ENCODE data around the gene CTAGE9.

CTAGE9 gene

DNA sequence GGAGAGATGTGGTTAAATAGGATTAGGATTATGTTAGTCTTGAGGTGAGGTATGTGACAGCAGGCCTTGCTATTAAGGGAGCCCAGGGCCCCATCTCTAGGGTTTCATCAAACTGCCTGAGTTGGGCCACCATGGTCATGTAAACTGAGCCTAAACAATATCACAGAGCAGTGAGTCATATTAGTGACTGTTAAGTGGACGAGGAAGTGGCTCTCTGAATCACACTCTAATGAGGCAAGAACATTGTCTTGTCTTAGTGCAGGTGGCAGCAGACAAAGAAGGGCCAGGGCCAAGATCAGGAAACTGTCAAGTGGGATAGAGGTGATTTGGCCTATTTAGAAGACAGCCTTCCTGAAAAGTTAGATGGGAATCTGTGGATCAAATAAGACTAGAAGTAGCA, 50.6 kb downstream of the CTAGE9 start:
- peak; percentile 24 for DNase-seq

Data from activated CD4-positive, alpha-beta T cell treated with anti-CD3 and anti-CD28 coated beads, Interleukin-10, Interleukin-2, amounts not matched to agents 100 ng/mL and 50 ng/mL, durations not matched to agents 16 hours and 8 hours (primary cell).